Vagina (tissue), 2 donors: Measurements from ENCODE around the gene LCN1.

ENCODE experiments used
- POLR2A ChIP-seq, 2 donors: fragments of 450-650 bp; IDR thresholded peaks; one replicate each; pipeline ENCODE4 v1.6.1; 2017; ENCODE audit warnings: antibody characterized with exemption in 2 of 2, mild to moderate bottlenecking in 2 of 2, moderate library complexity in 2 of 2
- POLR2AphosphoS5 ChIP-seq, 2 donors: sonication (generic); formaldehyde crosslinking; IDR thresholded peaks; one replicate each; pipeline ENCODE4 v1.9.0; 2017; ENCODE audit warnings: antibody characterized with exemption in 2 of 2, mild to moderate bottlenecking in 2 of 2, low read depth in 1 of 2; ENCODE audit not compliant: insufficient read depth in 1 of 2
- TF ChIP-seq, protein P1 (sequence below), 3 experiments: fragments of 450-650 bp in 2 of 3; fragments of 200-600 bp in 1 of 3; sonication (generic) in 1 of 3; IDR thresholded peaks; one replicate each; pipeline ENCODE4 v1.5.1; 2017 to 2019; ENCODE audit warnings: antibody characterized with exemption in 3 of 3, mild to moderate bottlenecking in 2 of 3, moderate library complexity in 2 of 3

- TF ChIP-seq, protein P1, sequence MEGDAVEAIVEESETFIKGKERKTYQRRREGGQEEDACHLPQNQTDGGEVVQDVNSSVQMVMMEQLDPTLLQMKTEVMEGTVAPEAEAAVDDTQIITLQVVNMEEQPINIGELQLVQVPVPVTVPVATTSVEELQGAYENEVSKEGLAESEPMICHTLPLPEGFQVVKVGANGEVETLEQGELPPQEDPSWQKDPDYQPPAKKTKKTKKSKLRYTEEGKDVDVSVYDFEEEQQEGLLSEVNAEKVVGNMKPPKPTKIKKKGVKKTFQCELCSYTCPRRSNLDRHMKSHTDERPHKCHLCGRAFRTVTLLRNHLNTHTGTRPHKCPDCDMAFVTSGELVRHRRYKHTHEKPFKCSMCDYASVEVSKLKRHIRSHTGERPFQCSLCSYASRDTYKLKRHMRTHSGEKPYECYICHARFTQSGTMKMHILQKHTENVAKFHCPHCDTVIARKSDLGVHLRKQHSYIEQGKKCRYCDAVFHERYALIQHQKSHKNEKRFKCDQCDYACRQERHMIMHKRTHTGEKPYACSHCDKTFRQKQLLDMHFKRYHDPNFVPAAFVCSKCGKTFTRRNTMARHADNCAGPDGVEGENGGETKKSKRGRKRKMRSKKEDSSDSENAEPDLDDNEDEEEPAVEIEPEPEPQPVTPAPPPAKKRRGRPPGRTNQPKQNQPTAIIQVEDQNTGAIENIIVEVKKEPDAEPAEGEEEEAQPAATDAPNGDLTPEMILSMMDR (IDR thresholded peaks at IDR 0.05) = no peak
- TF ChIP-seq POLR2A (IDR thresholded peaks at IDR 0.05) (no peak), POLR2AphosphoS5 (IDR thresholded peaks at IDR 0.05; ENCODE audit: insufficient read depth in 1 of 2, low read depth in 1 of 2) (no peak)
These were observed 26.8 kb downstream of the LCN1 start for GRCh38 chr9:135547756-135548736.
